Measurements from ENCODE around the gene GLCE.

GLCE gene

DNA sequence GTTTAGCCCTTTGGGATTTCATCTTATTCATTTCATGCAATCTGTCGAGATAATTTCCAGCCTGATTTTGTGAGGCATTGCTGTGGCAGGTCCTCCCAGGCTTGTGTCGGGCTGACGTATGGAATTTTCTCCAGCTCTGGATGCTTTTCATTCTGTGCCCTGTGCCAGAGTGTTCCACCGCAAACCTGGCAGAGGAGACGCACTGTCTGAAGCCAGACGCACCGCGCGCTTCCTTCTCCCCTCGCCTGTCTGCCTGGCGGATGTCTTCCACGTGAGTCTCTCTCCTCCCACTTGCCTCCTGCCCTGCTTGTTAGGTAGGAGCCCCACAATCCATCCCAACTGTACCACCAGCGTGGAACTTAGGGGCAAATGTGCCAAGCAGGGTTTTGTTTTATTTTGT lies 20.1 kb upstream of the GLCE start:
- no peak for TF ChIP-seq EZH2 (IDR thresholded peaks at IDR 0.05; ENCODE audit: borderline replicate concordance, low read length)
- TF ChIP-seq, protein P1, sequence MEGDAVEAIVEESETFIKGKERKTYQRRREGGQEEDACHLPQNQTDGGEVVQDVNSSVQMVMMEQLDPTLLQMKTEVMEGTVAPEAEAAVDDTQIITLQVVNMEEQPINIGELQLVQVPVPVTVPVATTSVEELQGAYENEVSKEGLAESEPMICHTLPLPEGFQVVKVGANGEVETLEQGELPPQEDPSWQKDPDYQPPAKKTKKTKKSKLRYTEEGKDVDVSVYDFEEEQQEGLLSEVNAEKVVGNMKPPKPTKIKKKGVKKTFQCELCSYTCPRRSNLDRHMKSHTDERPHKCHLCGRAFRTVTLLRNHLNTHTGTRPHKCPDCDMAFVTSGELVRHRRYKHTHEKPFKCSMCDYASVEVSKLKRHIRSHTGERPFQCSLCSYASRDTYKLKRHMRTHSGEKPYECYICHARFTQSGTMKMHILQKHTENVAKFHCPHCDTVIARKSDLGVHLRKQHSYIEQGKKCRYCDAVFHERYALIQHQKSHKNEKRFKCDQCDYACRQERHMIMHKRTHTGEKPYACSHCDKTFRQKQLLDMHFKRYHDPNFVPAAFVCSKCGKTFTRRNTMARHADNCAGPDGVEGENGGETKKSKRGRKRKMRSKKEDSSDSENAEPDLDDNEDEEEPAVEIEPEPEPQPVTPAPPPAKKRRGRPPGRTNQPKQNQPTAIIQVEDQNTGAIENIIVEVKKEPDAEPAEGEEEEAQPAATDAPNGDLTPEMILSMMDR (IDR thresholded peaks at IDR 0.05; ENCODE audit: low read length), result no peak
- Histone ChIP-seq H2AFZ (ENCODE audit: low read length) (no peak overlapping the region), H3F3A (ENCODE audit: insufficient read depth, low read length) (no peaks in the 10 kb centered on the region), H3K4me1 (ENCODE audit: insufficient read depth, low read length, severe bottlenecking) (no peaks in the 10 kb centered on the region), H3K36me3 (ENCODE audit: insufficient read depth, low read length) (no peaks in the 10 kb centered on the region), H3K4me3 (ENCODE audit: low read depth, low read length, poor library complexity, severe bottlenecking) (no peak overlapping the region), H3K9ac (ENCODE audit: low read length) (no peak overlapping the region), H3K9me3 (ENCODE audit: low read length) (no peaks in the 10 kb centered on the region), H3K27ac (ENCODE audit: low read depth, low read length, poor library complexity, severe bottlenecking) (no peak overlapping the region), H3K27me3 (ENCODE audit: insufficient read depth, low read length) (no peaks in the 10 kb centered on the region), H4K20me1 (ENCODE audit: insufficient read depth, low read length) (no peaks in the 10 kb centered on the region), H3K79me2 (ENCODE audit: insufficient read depth, low read length) (no peaks in the 10 kb centered on the region), H3K4me2 (ENCODE audit: low read length) (no peak overlapping the region), H3K9me2 (ENCODE audit: low read depth, low read length) (no peaks in the 10 kb centered on the region)

DNA sequence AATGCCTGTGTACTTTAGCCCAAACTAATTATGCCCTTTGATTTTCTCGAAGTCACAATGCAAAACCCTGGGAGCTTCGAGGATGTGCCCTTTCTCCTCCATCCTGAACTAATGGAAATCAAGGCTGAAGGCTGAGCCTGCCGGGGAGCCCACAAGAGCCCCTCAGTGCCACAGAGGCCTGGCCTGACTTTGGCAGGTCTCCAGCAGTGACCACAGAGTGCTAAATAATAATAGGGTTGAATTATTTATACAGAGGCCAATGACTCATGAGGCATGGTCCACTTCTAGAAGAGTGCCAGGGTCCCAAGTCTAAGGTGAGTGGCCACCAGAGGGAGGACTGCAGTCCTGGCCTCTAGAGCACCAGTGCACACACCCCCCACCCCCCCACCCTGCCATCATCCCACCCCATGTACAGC lies 19.1 kb upstream of the GLCE start:
- Histone ChIP-seq H3F3A (ENCODE audit: insufficient read depth, low read length) (no peaks in the 10 kb centered on the region), H3K79me2 (ENCODE audit: insufficient read depth, low read length) (no peaks in the 10 kb centered on the region), H3K4me3 (ENCODE audit: low read depth, low read length, poor library complexity, severe bottlenecking) (no peak overlapping the region), H3K9me2 (ENCODE audit: low read depth, low read length) (no peaks in the 10 kb centered on the region), H3K27me3 (ENCODE audit: insufficient read depth, low read length) (no peaks in the 10 kb centered on the region), H3K9ac (ENCODE audit: low read length) (no peak overlapping the region), H3K36me3 (ENCODE audit: insufficient read depth, low read length) (no peaks in the 10 kb centered on the region), H3K4me2 (ENCODE audit: low read length) (no peak overlapping the region), H3K27ac (ENCODE audit: low read depth, low read length, poor library complexity, severe bottlenecking) (no peak overlapping the region), H3K4me1 (ENCODE audit: insufficient read depth, low read length, severe bottlenecking) (no peaks in the 10 kb centered on the region), H4K20me1 (ENCODE audit: insufficient read depth, low read length) (no peaks in the 10 kb centered on the region), H2AFZ (ENCODE audit: low read length) (no peak overlapping the region), H3K9me3 (ENCODE audit: low read length) (no peaks in the 10 kb centered on the region)
- TF ChIP-seq, protein P1 (IDR thresholded peaks at IDR 0.05; ENCODE audit: low read length), result no peak
- no peak for TF ChIP-seq EZH2 (IDR thresholded peaks at IDR 0.05; ENCODE audit: borderline replicate concordance, low read length)

DNA sequence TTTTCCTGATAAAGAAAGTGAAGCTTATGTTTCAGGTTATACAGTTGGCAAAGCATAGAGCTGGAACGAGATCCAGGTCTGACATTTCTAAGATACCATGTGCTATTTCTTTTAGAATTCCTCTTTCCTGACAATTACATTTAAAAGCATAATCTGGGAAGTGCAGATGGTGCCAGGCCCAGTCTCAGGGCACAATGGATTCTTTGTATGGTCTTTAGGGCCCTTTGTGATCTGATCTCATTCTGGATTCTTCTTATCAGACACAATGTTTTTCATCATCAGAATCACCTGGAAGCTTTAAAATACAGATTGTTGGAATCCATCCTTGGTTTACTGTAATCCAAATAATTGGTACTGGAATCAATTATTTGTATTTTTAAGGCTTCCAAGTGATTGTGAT lies 18.6 kb upstream of the GLCE start:
- no peak overlapping the region for H2AFZ ChIP-seq (ENCODE audit: low read length)
- H3K4me3 ChIP-seq (ENCODE audit: low read depth, low read length, poor library complexity, severe bottlenecking), result no peak overlapping the region
- H3K27ac ChIP-seq (ENCODE audit: low read depth, low read length, poor library complexity, severe bottlenecking), result no peak overlapping the region
- no peaks in the 10 kb centered on the region for H3K79me2 ChIP-seq (ENCODE audit: insufficient read depth, low read length)
- H3K9me3 ChIP-seq (ENCODE audit: low read length), result no peaks in the 10 kb centered on the region
- H3K9me2 ChIP-seq (ENCODE audit: low read depth, low read length), result no peaks in the 10 kb centered on the region
- no peaks in the 10 kb centered on the region for H3K27me3 ChIP-seq (ENCODE audit: insufficient read depth, low read length)
- no peaks in the 10 kb centered on the region for H4K20me1 ChIP-seq (ENCODE audit: insufficient read depth, low read length)
- no peak overlapping the region for H3K4me2 ChIP-seq (ENCODE audit: low read length)
- TF ChIP-seq EZH2 (IDR thresholded peaks at IDR 0.05; ENCODE audit: borderline replicate concordance, low read length), result no peak
- TF ChIP-seq, protein P1 (IDR thresholded peaks at IDR 0.05; ENCODE audit: low read length), result no peak
- H3K36me3 ChIP-seq (ENCODE audit: insufficient read depth, low read length), result no peaks in the 10 kb centered on the region
- H3F3A ChIP-seq (ENCODE audit: insufficient read depth, low read length), result no peaks in the 10 kb centered on the region
- H3K9ac ChIP-seq (ENCODE audit: low read length), result no peak overlapping the region
- no peaks in the 10 kb centered on the region for H3K4me1 ChIP-seq (ENCODE audit: insufficient read depth, low read length, severe bottlenecking)
